AG10803 (cell line): ENCODE data around the gene DDX49.

Experiments
- DNase-seq: peaks from one replicate; pipeline ENCODE4 v3.0.0; 2010; ENCODE audit warnings: low read depth
- H3K4me3 ChIP-seq: 2 replicates; pipeline ENCODE4 v1.5.1; 2011; ENCODE audit warnings: mild to moderate bottlenecking, low read length, control low read depth
- TF ChIP-seq, protein P1 (sequence below): conservative IDR thresholded peaks from 2 replicates; pipeline ENCODE4 v1.5.1; 2011; ENCODE audit warnings: mild to moderate bottlenecking, low read length, control low read depth, inconsistent platforms

The DDX49 gene

DNA sequence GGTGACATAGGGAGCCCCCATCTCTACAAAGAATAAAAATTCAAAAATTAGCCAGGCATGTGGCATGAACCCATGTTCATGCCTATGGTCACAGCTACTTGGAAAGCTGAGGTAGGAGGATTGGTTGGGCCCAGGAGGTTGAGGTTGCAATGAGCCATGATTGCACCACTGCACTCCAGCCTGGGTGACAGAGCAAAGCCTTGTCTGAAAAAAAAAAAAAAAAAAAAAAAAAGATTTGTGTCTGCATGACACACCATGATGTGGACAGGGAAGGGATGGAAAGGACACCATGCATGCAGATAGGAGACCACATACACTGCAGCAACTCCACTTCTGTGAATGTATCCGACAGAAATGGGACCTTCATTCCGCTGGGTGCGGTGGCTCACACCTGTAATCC lies 55.5 kb downstream of the DDX49 start:
- TF ChIP-seq, protein P1, sequence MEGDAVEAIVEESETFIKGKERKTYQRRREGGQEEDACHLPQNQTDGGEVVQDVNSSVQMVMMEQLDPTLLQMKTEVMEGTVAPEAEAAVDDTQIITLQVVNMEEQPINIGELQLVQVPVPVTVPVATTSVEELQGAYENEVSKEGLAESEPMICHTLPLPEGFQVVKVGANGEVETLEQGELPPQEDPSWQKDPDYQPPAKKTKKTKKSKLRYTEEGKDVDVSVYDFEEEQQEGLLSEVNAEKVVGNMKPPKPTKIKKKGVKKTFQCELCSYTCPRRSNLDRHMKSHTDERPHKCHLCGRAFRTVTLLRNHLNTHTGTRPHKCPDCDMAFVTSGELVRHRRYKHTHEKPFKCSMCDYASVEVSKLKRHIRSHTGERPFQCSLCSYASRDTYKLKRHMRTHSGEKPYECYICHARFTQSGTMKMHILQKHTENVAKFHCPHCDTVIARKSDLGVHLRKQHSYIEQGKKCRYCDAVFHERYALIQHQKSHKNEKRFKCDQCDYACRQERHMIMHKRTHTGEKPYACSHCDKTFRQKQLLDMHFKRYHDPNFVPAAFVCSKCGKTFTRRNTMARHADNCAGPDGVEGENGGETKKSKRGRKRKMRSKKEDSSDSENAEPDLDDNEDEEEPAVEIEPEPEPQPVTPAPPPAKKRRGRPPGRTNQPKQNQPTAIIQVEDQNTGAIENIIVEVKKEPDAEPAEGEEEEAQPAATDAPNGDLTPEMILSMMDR = no peak
- no peak overlapping the region for H3K4me3 ChIP-seq
- DNase-seq = no peak

- no peak for DNase-seq
- no peak overlapping the region for H3K4me3 ChIP-seq
- TF ChIP-seq, protein P1 = no peak
Measured at GRCh38 chr19:18975869-18976268, 56.4 kb downstream of the DDX49 start.
